ENCODE measurements around the gene ACTA1. TPM values are rescaled to one million over a fixed set of nuclear protein-coding genes. Genes with fewer than 3 reads are reported as not detected.

ACTA1 gene
- total RNA-seq, 6 donors from 2014 or later = 0.17 to 0.26 TPM; not detected in 4

DNA sequence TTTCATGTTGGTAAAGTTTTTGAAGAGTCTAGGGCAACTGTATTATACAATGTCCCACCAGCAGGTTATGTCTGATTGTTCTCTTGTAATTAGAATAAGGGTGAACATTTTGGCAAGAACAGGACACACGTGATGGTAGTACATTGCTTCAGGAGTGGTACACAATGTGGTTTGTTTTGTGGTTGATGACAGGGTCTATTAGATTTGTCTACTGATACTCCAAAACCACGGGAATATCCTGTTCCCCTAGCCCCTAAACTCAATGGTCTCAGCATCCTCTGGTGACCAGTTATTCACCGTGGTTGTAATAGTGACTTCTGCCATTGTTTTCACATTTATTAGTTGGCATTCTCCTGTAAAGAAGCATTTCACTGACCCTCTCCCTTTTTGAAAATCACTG, 22.1 kb upstream of the ACTA1 start:
- no peaks in the 10 kb centered on the region for H3K9me3 ChIP-seq
- H3K4me1 ChIP-seq = no peaks in the 10 kb centered on the region
- WGBS, 2 donors = 59 to 69% methylated on average over 3 of the region's 3 CpGs
- no peak for DNase-seq
- no peak overlapping the region for H3K4me3 ChIP-seq
- no peaks in the 10 kb centered on the region for H3K27me3 ChIP-seq
- ATAC-seq (ENCODE audit: low FRiP score in 2 of 2) = no peak
- no peak for TF ChIP-seq EP300 (IDR thresholded peaks at IDR 0.05)
- H3K27ac ChIP-seq = no peak overlapping the region
- peaks cover 17 to 88% (median 36%) of the 10 kb centered on the region in 4 donors for H3K36me3 ChIP-seq

DNA sequence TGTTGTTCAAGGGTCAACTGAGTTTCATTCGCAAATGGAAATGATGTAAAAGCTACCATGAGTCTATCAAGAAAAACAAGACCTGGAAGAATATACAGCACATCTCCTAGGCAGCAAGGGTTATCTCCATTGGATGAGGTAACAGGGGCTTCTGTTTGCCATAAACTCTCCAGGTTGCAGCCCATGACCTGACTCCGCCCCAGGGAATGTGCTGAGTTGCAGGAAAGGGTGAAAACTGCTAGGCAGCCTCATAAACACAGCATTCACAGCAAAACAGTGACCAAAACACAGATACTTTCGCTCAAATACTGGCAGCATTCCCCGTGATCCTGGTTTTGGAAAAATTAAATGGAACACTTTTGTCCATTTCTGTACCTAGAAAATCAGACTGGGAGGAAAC, 20.2 kb upstream of the ACTA1 start:
- DNase-seq = no peak
- WGBS, 2 donors = 89 to 100% methylated on average over 4 of the region's 4 CpGs
- Histone ChIP-seq H3K27ac (no peak overlapping the region), H3K36me3 (peaks cover 7 to 88% (median 27%) of the 10 kb centered on the region in 4 donors), H3K4me3 (no peak overlapping the region), H3K4me1 (no peaks in the 10 kb centered on the region), H3K9me3 (no peaks in the 10 kb centered on the region), H3K27me3 (no peaks in the 10 kb centered on the region)
- no peak for ATAC-seq (ENCODE audit: low FRiP score in 2 of 2)
- TF ChIP-seq POLR2AphosphoS5 (IDR thresholded peaks at IDR 0.05) = no peak
- TF ChIP-seq, protein P1, sequence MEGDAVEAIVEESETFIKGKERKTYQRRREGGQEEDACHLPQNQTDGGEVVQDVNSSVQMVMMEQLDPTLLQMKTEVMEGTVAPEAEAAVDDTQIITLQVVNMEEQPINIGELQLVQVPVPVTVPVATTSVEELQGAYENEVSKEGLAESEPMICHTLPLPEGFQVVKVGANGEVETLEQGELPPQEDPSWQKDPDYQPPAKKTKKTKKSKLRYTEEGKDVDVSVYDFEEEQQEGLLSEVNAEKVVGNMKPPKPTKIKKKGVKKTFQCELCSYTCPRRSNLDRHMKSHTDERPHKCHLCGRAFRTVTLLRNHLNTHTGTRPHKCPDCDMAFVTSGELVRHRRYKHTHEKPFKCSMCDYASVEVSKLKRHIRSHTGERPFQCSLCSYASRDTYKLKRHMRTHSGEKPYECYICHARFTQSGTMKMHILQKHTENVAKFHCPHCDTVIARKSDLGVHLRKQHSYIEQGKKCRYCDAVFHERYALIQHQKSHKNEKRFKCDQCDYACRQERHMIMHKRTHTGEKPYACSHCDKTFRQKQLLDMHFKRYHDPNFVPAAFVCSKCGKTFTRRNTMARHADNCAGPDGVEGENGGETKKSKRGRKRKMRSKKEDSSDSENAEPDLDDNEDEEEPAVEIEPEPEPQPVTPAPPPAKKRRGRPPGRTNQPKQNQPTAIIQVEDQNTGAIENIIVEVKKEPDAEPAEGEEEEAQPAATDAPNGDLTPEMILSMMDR (IDR thresholded peaks at IDR 0.05) = no peak
- TF ChIP-seq EP300 (IDR thresholded peaks at IDR 0.05) = no peak
- TF ChIP-seq POLR2A (IDR thresholded peaks at IDR 0.05) = no peak

DNA sequence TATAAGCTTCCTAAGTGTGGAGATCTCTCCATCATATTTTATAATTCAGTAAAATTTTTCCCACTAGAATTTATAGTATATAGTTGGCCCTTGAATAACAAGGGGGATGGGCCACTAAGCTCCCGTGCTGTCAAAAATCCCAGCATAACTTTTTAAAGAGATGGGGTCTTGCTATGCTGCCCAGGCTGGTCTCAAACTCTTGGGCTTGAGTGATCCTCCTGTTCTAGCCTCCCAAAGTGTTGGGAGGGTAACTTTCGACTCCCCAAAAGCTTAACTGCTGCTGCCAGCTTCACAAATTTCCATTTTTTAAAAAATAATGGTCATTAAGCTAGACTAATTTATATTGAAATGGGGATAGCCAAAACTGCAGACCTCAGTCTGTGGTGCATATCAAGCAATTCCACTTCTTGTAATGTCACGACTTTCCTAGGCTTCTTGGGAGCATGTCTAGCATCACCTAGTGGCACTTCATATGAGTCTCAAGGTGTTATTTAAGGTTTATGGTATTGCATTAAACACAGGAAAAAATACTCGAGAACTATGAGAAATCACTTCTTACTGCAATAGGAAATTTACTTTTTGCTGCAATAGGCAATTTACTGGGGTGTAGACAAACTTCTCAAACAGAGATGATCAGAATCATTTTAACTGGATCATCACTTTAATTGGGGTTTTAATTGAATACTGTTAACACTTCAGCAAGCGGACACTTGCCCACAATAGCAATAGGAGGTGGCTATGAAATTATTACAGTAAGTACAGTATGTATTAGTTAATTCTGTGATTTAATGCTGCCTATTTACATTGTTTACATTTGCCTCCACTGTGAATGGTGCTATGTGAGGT, 19.3 kb upstream of the ACTA1 start:
- TF ChIP-seq, protein P1 (IDR thresholded peaks at IDR 0.05) = peak in 3 of 6 experiments; percentile 20 to 52 (median 26)
- TF ChIP-seq EP300 (IDR thresholded peaks at IDR 0.05) = no peak
- Histone ChIP-seq H3K27me3 (no peaks in the 10 kb centered on the region), H3K9me3 (no peaks in the 10 kb centered on the region), H3K4me1 (no peaks in the 10 kb centered on the region), H3K4me3 (no peak overlapping the region), H3K36me3 (peaks cover 6 to 88% (median 27%) of the 10 kb centered on the region in 4 donors), H3K27ac (no peak overlapping the region)
- ATAC-seq (ENCODE audit: low FRiP score in 2 of 2) (no peak), DNase-seq (no peak)
- WGBS, 2 donors = 77 to 83% methylated on average over 5 of the region's 5 CpGs

DNA sequence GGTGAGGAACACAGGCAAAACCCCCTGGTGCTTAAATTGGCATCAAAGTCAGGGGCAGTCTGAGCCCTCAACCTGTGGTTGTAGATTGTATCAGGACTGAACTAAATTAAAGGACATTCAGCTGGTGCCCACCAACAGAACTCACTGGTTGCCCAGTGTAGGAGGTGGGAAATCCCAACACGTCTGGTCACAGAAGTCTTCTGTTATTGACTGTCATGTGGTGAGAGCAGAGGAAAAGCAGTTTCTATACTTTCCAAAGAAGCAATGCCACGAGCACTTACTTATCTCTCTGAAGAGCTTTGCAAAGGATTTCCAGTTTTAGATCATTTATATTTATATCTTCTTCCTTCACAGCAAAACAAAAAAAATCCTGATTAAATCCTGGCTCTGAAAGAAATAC, 15.0 kb upstream of the ACTA1 start:
- WGBS, 2 donors = 65 to 75% methylated on average over 2 of the region's 2 CpGs
- Histone ChIP-seq H3K9me3 (no peaks in the 10 kb centered on the region), H3K27me3 (no peaks in the 10 kb centered on the region), H3K4me3 (no peak overlapping the region), H3K4me1 (no peaks in the 10 kb centered on the region), H3K36me3 (peaks cover 7 to 77% (median 26%) of the 10 kb centered on the region in 4 donors), H3K27ac (no peak overlapping the region)
- ATAC-seq (ENCODE audit: low FRiP score in 2 of 2) (no peak), DNase-seq (no peak)
- no peak for TF ChIP-seq POLR2A (IDR thresholded peaks at IDR 0.05)
- TF ChIP-seq, protein P1 (IDR thresholded peaks at IDR 0.05) = no peak
- TF ChIP-seq POLR2AphosphoS5 (IDR thresholded peaks at IDR 0.05) = no peak
- TF ChIP-seq EP300 (IDR thresholded peaks at IDR 0.05) = no peak

GRCh38 chr1:229448354-229448753, 14.5 kb upstream of the ACTA1 start:
- ATAC-seq (ENCODE audit: low FRiP score in 2 of 2) (no peak), DNase-seq (no peak)
- H3K4me1 ChIP-seq = no peaks in the 10 kb centered on the region
- H3K9me3 ChIP-seq = no peaks in the 10 kb centered on the region
- peaks cover 7 to 79% (median 28%) of the 10 kb centered on the region in 4 donors for H3K36me3 ChIP-seq
- no peaks in the 10 kb centered on the region for H3K27me3 ChIP-seq
- H3K27ac ChIP-seq = no peak overlapping the region
- no peak overlapping the region for H3K4me3 ChIP-seq
- WGBS, 2 donors = 93 to 95% methylated on average over 7 of the region's 7 CpGs
- TF ChIP-seq, protein P1 (IDR thresholded peaks at IDR 0.05) = no peak
- no peak for TF ChIP-seq POLR2A (IDR thresholded peaks at IDR 0.05)
- no peak for TF ChIP-seq EP300 (IDR thresholded peaks at IDR 0.05)
- no peak for TF ChIP-seq POLR2AphosphoS5 (IDR thresholded peaks at IDR 0.05)
